GM18498 (cell line): ENCODE measurements around the gene EIF1.
"Not testable (repeated sequence)": the region's sequence is repeated elsewhere in the genome, so short reads cannot be mapped to it uniquely, and the experiment has no call there.

ENCODE experiments used
- ATAC-seq: cut with Tn5 transposase; IDR thresholded peaks from one replicate; pipeline ENCODE4 v1.9.1; 2021; ENCODE audit warnings: mild to moderate bottlenecking, moderate library complexity; ENCODE audit not compliant: unreplicated experiment

Gene EIF1

DNA sequence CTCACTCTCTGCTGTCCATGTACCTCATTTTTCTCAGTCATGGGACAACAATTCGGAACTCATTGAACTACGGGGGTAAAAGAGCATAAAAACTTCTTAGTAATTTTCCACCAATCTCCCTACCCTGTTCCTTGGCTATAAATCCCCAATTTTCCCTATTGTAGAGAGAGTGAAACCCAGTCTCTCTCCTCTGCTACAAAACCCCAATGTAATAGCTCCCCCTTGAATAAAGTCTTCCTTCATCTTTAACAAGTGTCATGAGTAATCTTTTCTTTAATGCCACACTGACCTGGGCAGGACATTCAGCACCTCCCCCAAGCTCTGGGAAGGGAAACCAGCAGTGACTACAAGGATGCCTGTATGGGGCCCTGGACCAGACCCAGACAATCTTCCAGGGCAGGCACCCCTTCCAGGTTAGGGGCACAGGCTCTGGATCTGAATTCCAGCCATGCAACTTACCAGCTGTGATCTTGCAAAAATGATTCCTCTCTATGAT is 10.2 kb upstream of the EIF1 start:
- peak; percentile 23 for ATAC-seq

DNA sequence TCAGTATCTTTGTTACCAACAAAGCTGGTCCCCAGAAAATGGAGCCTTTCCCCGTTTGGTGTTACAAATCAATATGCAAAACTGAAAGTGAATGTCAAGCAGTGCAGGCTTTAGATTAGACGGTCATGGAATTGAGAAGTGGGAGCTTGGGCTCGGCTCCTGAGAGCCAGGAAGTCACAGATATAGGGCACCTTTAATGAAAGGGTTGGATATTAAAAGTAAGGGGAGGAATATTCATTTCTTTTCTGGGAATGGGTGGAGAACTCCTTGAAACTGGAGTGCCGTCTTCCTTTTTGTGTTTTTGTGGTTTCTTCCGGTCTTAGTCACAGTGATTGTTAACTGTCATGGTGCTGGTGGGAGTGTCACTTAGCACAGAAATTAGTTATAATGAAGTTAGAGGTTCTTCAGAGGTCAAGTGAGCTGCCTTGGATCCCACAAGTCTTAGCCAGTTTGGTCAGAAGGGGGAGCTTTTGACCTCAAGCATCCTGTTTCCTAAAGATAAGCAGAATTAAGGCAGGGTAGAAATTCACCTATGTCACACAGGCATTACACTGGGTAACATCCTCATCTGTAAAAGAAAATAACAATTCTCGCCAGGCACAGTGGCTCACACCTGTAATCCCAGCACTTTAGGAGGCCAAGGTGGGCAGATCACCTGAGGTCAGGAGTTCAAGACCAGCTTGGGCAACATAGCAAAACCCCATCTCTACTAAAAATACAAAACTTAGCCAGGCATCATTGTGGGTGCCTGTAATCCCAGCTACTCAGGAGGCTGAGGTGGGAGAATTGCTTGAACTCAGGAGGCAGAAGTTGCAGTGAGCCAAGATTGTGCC is 9.6 kb upstream of the EIF1 start:
- ATAC-seq, result peak; percentile 67

DNA sequence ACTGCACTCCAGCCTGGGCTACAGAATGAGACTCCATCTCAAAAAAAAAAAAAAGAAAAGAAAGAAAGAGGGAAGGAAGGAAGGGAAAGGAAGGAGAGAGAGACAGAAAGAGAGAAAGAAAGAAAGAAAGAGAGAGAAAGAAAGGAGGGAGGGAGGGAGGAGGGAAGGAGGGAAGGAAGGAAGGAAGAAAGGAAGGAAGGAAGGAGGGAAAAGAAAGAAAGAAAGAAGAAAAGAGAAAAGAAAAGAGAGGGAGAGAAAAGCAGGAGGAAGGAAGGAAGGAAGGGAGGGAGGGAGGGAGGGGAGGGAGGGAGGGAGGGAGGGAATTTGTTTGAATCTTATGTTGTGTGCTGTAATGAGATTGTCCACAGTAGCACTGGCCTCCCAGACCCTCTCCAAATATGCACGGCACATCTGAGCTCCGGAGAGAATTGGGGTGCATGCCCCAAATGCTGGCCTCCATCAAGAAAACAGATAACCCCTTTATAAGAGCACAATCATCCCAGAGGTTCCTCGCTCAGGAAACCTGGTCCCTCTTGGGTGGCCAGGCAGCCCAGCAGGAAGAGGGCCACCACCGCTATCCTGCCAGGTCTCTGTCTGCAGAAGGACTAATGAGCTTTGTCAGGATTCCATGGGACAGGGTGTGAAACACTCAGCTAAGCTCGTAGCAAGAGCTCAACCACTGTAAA is 8.8 kb upstream of the EIF1 start:
- no peak for ATAC-seq

DNA sequence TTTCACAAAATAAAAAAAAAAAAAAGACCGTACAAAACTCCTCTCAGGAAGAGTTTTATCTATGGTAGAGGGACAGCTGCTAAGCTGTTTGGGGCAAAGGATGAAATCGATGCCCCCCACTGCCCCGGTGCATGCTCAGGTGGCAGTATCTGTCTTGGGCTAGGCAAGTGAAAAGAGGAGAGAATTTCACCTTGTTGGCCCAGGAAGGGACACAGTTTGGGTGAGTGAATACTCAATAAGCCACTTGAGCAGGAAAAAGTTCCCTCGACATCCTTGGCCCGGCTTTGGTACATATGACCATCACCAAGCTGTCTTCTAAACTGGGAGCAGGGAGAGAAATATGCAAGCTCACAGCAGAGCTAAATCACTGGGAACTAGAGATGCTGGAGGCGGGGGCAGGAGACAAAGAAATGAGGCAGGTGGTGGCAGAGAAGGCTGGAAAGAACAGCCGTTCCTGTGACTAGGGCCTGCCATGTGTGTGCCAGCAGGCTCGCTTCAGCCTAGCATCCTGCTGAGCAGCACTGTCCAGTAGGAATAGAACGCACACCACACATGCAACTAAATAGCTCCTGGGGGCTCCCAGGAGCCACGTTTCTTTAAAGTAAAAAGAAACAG is 8.2 kb upstream of the EIF1 start:
- no peak for ATAC-seq

DNA sequence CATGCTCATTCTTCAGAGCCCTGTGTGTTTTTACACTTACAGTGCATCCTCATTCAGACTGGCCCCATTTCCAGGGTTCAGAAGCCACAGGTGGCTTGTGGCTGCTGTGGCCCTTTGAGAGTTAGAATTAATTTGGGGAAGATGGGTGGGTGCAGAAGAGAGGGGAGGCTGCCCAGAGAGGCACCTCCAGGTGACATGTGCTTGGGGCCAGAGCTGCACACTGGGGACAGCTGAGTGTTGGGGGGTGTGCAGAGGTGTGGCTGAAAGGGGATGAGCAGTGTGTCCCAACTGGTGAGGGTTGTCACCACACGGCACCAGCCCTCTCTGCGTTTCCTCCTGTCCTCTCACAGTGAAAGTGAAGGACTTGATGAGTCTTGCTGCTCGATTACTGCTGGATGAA is 6.9 kb upstream of the EIF1 start:
- no peak for ATAC-seq

DNA sequence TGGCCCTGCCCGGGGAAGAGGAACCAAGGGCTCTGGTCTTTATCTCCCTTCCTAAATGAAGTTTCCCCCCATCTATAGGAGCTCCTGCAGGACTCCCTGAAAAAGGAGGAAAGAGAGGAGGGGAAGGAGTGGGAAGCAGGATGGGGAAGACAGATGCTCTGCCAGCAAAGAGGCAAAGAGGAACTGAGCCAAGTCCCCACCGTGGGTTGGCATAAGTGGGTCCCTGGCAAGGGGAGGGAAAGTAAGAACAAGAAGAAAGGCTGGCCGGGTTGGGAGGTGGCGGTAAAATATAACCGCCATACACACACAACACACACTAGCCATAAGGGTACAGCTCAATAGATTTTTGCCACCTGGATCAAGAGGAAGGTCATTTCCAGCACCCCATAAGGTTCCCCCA is 6.1 kb upstream of the EIF1 start:
- no peak for ATAC-seq

DNA sequence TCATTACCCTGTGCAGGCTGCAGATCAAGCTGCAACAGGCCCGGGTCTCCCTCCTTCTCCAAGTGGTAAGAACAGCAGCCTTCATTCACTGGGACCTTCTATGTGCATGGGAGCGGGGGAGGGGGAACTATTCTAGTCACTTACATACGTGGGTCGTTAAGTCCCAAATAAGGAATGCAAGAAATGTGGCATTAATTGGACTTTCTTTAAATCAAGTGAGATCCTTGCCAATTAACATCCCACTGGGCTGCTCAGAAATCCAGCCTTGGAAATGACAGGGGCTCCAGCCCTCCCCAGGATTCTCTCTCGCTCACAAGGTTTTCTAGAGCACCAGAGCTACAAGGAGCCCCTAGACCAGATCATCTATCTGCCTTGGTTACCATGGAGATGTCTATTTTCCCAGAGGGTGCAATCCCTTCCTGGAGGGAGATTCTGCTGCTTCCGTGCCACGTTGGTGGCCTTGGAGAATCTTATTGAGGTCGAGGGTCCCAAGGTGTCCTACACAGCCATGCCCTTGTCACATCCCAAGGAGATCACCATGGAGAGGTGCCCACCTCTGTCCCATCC is 5.2 kb upstream of the EIF1 start:
- ATAC-seq, result no peak

DNA sequence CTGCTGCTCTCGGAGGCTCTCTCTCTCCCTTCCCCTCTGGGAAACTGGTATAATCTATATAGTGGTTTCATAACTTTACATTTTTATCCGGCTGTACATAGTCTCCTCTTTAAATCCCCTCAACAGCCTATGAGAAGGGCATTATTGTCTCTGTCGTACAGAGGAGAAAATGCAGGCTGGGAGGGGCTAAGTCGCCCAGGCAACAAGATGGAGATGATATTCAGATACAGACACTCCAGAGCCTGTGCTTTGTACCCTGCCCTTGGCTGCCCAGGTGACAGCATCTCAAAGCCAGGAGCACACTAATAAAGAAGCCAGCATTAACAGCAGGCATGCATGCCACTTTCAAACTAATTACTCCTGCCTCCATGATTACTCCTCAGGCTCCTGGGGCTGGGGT is 4.7 kb upstream of the EIF1 start:
- no peak for ATAC-seq

DNA sequence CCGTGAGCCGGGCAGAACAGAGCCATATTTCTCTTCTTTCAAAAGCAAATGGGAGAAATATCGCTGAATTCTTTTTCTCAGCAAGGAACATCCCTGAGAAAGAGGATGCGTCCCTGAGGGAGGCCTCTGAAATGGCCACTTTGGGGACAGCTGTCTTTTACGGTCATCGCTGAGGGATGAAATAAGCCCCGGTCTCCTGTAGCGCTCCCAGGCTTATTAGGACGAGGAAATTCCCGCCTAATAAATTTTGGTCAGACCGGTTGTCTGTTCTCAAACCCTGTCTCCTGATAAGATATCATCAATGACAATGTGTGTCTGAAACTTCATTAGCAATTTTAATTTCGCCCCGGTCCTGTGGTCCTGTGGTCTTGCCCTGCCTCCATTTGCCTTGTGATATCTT is 2.9 kb upstream of the EIF1 start:
- not testable (repeated sequence) for ATAC-seq

DNA sequence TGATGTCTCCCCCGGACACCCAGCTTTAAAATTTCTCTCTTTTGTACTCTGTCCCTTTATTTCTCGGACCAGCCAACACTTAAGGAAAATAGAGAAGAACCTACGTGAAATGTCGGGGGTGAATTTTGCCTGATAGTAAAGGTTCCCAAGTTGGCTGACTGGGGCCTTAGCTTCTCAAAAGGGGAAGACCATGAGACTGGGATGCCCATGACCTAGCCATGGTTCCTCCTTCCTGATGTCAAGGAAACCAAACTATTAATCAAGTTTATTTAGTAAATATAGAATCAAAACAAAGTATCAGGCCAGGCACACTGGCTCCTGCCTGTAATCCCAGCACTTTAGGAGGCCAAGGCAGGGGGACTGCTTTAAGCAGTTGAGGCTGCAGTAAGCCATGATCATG is 2.4 kb upstream of the EIF1 start:
- ATAC-seq, result no peak

DNA sequence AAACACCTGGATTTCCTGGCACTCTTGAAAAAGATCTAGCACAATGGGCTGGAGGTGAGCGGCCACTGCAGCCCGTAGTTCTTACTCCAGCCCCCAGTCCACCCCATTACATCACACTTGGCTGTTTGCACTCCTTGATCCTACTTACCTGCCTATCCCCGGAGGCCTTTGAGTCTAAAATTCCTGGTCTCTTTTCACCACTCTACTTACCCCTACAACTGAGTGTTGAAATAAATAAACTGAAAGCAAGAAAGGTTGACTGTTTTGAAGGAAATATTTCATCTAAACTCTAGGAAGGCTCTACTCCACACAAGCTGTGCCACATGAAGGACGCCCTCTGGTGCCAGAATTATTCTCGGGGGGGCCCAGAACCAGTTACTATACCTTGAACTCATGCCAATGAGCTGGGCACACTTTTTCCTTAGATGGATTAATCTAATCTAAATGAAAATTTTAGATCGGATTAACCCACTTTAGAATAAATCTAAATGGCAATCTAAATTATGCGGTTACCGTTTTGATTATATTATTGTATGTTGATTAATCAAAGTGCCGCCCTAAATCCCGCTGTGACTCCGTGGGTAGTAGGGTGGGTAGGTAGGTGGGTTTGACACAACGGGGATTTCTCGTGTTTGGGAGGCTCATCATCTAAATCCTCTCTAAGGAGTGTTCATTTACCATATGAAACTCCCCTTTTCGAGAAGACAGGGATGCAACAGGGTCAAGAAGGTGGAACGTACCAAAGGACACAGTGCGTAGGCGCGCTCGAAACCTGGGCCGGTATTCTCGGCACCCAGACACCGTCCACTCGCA is 651 bp upstream of the EIF1 start:
- ATAC-seq, result no peak

DNA sequence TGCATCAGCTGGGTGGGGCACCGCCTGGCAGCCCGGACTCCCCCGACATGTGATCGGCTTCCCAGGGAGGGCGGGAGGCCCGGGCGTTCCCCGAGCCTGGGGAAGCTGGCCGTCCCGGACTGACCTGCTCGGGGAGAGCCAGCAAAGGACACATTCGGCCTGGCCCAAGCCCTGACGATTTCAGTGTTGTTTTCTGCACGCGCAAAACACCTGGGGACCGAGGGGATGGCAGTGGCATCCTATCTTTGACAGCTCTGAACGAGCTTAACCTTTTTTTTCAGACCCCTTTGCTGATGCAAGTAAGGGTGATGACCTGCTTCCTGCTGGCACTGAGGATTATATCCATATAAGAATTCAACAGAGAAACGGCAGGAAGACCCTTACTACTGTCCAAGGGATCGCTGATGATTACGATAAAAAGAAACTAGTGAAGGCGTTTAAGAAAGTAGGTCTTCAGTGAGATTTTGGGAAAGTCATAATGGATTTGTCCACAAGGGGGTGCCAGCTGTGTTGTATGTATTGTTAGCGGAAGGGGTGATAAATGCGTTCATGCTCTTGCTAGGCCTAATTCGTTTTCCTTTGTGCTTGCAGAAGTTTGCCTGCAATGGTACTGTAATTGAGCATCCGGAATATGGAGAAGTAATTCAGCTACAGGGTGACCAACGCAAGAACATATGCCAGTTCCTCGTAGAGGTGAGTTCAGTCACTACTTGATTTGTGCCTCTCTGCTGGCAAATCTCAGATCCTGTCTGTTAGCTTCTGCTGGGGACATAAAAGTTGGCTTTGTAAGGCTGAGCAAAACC is 1.0 kb downstream of the EIF1 start:
- no peak for ATAC-seq

DNA sequence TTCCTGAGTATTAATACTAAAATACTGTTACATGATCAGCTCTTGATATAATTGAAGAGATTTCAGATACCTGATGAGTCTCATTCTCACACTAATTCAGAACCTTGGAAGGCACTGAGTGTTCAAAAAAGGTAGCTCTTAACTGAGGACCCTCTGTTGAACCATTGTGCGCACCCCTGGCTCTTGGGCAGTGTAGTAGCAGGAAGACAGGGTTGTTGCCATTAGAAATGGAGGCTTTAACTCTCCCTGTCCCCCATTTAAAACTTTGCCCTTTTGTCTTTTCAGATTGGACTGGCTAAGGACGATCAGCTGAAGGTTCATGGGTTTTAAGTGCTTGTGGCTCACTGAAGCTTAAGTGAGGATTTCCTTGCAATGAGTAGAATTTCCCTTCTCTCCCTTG is 1.8 kb downstream of the EIF1 start:
- no peak for ATAC-seq

DNA sequence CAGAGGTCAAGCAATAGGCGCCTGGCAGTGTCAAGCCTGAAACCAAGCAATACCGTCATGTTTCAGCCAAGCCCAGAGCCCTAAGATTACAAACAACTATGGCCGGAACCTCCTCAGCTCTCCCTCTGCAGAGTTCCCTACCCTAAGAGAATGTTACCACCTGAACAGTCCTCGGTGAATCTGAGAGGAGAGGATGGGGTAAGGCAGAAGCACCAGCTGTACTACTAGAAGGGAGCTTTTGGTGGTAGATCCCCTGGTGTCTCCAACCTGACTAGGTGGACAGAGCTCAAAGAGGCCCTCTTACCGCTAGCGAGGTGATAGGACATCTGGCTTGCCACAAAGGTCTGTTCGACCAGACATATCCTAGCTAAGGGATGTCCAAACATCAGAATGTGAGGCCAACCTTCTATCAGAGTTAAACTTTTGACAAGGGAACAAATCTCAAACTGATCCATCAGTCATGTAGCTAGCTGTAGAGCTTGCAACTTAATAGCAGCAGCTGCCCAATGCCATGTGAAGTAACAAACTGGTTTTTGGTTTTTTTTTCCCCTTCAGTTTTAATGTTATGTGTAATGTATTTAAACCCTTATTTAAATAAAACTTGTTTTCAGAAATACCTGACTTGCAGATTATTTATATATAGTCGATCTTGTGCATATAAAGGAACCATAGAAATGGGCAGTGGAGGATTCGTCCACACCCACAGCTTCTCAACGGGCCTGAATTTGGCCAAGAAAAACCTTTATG is 2.5 kb downstream of the EIF1 start:
- ATAC-seq, result no peak

DNA sequence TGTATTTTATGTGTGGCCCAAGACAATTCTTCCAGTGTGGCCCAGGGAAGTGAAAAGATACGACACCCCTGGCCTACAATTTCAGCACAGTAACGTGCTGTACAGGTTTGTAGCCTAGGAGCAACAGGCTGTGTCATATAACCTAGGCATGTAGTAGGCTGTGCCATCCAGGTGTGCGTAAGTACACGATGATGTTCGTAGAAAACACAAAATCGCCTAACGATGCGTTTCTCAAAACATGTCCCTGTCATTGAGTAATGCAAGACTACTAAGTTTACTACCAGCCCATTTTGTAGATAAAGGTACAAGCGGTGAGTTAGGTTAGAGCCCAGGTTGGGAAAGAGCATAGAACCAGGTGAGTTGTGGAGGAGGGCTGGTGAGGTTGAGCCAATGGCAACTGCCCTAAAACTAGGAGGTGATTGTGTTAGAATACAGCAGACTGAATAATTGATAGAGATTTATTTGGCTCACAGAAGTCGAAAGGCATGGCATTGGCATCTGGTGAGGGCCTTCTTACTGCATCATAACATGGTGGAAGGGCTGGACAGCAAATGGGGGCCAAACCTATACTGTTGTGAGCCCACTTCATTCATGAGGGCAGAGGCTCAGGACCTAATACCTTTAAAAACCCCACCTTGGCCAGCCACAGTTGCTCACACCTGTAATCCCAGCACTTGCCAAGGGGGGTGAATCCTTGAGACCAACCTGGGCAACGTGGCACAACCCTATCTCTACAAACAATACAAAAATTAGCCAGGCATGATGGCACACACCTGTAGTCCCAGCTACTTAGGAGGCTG is 4.2 kb downstream of the EIF1 start:
- ATAC-seq, result no peak

DNA sequence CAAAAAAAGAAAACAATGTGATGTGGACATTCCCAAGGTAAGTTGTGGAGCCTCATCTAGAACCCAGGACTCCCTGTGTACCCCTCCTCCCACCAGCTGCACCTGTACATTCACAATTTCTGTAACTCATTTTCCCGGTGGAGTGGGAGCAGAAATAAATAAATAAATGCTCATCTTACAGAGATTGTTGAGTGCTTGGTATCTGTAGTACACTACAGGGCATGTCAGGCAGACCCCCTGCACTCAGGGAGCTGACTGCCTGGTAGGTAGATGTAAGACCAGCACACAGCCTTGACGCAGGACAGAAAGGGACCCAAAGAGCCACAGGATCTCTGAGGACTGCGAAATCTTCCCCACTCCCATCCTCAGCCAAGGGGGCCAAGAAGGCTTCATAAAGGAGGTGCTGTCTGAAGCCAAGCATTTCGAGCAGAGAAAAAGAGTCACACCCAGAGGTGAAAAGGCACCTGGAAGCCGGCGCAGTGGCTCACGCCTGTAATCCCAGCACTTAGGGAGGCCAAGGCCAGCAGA is 6.5 kb downstream of the EIF1 start:
- no peak for ATAC-seq

DNA sequence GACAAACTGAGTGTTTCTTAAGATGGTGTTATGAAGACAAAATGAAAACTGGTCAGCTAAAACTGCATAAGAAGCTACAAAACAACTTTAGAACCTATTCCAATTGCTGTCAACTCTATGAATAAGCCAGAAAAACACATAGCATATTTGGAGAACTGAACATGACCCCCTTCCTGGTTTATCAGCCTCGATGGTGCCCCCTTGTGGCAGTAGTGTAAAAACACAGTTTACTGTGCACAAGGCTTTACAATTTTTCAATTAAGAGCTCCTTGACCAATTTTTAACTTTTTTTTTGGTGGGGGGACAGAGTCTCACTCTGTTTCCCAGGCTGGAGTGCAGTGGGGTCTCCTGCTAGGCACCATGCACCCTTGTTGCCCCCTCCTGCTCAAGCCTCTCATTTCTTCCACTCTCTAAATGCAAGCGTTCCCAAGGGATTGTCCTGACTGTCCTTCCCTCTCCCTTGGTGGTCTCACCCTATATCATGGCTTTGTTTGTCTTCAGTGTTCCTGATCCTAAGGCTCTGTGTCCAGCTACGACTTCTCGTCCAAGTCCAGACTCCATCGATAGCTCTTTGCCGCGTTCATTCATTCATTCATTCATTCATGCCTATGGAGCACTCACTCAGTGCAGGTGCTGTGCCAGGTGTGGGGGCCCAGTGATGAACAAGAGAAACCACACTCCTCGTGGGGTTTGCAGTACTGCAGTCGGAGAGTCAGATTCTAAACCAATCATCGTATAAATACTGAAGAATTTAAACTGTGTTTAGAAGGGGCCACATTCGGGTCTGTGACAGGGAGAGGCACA is 7.5 kb downstream of the EIF1 start:
- ATAC-seq, result no peak
